Lower leg skin (tissue), 4 donors: ENCODE data around the gene PEA15. TPM values are rescaled to one million over a fixed set of nuclear protein-coding genes. Genes with fewer than 3 reads are reported as not detected.

Source experiments
- DNase-seq, 2 donors: peaks; one replicate each; pipeline ENCODE4 v3.0.0-alpha.2; 2019; ENCODE audit warnings: low spot score in 2 of 2
- H3K4me3 ChIP-seq: fragments of 200-600 bp; sonication (generic); 2 replicates; pipeline ENCODE4 v1.5.1; 2017; ENCODE audit warnings: mild to moderate bottlenecking, low read depth; ENCODE audit not compliant: poor library complexity, severe bottlenecking
- POLR2A ChIP-seq, 2 donors: fragments of 450-650 bp; IDR thresholded peaks; one replicate each; pipeline ENCODE4 v1.6.1; 2016 to 2017; ENCODE audit warnings: antibody characterized with exemption in 2 of 2, mild to moderate bottlenecking in 1 of 2, moderate library complexity in 1 of 2
- WGBS, 2 donors: methylation state at CpG; one replicate each; pipeline ENCODE4 v1.1.5; 2018; 5-methylcytosine and 5-hydroxymethylcytosine counted together
- intact Hi-C: fragments of 100-400 bp; cut with DNase I; formaldehyde crosslinking; loops from one replicate; pipeline ENCODE4 v1.15.0; 2023; ENCODE audit warnings: low total_unique reads
- total RNA-seq, 4 donors: library from RNA; depleted of rRNA; stranded (reverse); fragments of >200 nt; gene quantifications; one replicate each; pipeline ENCODE4 v1.1.0, GENCODE V29; 2016
- TF ChIP-seq, protein P1 (sequence below), 3 donors: fragments of 450-650 bp; IDR thresholded peaks; one replicate each; pipeline ENCODE4 v1.5.1; 2016; ENCODE audit warnings: antibody characterized with exemption in 3 of 3, mild to moderate bottlenecking in 3 of 3, moderate library complexity in 2 of 3

PEA15 gene
- total RNA-seq, 4 donors from 2014 or later, result 50.7 to 76.6 (median 60.1) TPM

DNA sequence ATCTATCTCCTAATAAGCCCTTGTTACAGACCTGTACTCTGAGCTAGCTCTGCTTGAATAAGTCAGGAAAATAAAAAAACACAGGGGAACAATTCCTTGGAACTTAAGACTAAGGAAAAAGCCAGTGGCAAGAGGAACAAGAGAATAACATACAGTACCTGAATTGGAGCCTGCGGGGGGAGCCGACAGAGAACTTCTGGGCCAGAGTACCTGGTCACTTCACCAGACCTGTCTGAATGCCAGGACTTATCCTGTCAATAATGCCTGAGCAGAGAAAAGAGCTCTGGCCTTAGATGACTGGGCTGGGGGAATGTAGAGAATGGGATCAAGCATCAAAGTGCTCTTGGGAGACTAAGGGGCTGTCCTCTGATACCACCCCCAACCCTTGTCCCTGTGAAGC, 15.1 kb downstream of the PEA15 start:
- H3K4me3 ChIP-seq, result no peak overlapping the region
- TF ChIP-seq, protein P1, sequence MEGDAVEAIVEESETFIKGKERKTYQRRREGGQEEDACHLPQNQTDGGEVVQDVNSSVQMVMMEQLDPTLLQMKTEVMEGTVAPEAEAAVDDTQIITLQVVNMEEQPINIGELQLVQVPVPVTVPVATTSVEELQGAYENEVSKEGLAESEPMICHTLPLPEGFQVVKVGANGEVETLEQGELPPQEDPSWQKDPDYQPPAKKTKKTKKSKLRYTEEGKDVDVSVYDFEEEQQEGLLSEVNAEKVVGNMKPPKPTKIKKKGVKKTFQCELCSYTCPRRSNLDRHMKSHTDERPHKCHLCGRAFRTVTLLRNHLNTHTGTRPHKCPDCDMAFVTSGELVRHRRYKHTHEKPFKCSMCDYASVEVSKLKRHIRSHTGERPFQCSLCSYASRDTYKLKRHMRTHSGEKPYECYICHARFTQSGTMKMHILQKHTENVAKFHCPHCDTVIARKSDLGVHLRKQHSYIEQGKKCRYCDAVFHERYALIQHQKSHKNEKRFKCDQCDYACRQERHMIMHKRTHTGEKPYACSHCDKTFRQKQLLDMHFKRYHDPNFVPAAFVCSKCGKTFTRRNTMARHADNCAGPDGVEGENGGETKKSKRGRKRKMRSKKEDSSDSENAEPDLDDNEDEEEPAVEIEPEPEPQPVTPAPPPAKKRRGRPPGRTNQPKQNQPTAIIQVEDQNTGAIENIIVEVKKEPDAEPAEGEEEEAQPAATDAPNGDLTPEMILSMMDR (IDR thresholded peaks at IDR 0.05), result no peak
- no peak for TF ChIP-seq POLR2A (IDR thresholded peaks at IDR 0.05)
- no peak for DNase-seq
- 81 to 96% methylated on average over 2 of the region's 2 CpGs for WGBS, 2 donors
- intact Hi-C loops, result no loop called here

DNA sequence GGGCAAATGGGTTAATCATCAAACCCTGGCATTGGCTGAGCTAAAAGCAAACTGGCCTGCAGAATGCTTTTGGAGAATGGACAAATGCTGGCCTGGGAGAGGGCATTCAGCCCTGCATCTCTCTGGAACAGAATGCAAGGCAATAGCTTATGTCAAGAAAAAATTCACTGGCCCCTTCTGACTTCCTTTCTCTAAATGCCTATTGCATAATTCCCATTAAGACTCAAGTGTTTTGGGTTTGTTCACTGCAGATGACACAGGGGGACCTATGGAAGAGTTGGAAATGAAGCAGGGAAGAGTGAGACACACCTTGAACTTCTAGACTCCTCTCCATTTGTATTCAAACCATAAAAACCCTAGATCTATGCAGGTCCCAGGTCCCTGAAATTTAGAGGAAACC, 15.9 kb downstream of the PEA15 start:
- intact Hi-C loops, result no loop called here
- no peak overlapping the region for H3K4me3 ChIP-seq
- no peak for TF ChIP-seq POLR2A (IDR thresholded peaks at IDR 0.05)
- TF ChIP-seq, protein P1 (IDR thresholded peaks at IDR 0.05), result no peak
- DNase-seq, result no peak

DNA sequence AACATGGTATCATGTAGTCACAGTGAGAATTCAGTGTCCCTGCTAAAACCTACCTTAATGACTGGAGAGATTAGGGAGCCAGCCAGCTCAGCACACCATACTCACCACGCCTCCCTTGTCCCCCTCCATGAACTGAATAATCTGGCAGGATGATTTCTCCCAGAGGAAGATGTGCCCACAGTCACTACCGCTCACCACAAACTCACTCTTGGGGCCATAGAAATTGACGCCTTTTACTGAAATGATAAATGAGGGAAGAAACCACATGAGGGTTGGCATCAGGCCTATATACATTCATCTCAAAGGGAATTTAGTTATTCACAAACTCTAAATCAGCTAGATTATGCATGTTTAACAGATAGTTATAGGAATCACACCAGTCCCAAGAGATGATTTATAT, 17.4 kb downstream of the PEA15 start:
- DNase-seq, result no peak
- intact Hi-C loops, result no loop called here
- TF ChIP-seq, protein P1 (IDR thresholded peaks at IDR 0.05), result no peak
- TF ChIP-seq POLR2A (IDR thresholded peaks at IDR 0.05), result no peak
- H3K4me3 ChIP-seq, result no peak overlapping the region
- 75 to 79% methylated on average over 3 of the region's 3 CpGs for WGBS, 2 donors

DNA sequence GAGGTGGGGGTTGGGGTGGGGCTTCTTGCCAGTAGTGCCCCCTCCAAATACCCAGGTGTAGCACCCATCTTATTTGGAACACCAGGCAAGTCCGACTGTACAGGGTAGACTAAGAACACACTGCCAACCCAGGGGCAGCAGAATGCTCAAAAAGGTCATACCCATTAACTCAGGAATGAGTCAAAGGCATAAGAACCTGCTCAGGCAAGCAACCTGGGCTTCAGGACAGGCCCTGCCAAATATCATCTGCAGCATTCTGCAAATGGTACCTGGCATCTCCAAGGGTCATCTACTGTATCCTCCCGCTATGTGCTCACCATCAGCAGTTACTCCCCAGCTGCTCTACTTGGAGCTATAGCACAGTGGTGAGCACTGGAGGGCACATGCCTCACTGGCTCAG, 19.4 kb downstream of the PEA15 start:
- H3K4me3 ChIP-seq, result no peak overlapping the region
- DNase-seq, result no peak
- WGBS, 2 donors, result 72 to 79% methylated on average over 2 of the region's 2 CpGs
- TF ChIP-seq, protein P1 (IDR thresholded peaks at IDR 0.05), result no peak
- TF ChIP-seq POLR2A (IDR thresholded peaks at IDR 0.05), result no peak
- intact Hi-C loops, result no loop called here

DNA sequence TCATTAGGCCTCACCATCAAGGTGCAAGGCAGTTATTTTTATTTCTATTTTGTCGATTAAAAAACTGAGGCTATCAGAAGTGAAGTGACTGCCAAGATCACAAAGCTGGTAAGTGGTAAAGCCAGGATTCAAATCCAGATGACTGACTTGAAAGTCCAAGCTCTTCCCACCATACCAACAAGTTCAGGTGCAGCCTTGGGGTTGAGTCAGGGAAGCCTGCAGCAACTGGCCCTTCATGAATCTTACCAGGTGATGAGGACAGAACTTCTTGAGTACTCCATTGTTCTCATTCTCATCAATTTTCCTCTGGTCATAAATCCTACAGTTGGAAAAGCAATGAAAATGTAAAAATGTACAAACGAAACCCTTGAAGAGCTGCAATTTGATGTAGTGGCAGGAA, 20.2 kb downstream of the PEA15 start:
- intact Hi-C loops, result no loop called here
- TF ChIP-seq, protein P1 (IDR thresholded peaks at IDR 0.05), result no peak
- no peak for TF ChIP-seq POLR2A (IDR thresholded peaks at IDR 0.05)
- no peak overlapping the region for H3K4me3 ChIP-seq
- no peak for DNase-seq
- 74 to 87% methylated on average over 2 of the region's 2 CpGs for WGBS, 2 donors

DNA sequence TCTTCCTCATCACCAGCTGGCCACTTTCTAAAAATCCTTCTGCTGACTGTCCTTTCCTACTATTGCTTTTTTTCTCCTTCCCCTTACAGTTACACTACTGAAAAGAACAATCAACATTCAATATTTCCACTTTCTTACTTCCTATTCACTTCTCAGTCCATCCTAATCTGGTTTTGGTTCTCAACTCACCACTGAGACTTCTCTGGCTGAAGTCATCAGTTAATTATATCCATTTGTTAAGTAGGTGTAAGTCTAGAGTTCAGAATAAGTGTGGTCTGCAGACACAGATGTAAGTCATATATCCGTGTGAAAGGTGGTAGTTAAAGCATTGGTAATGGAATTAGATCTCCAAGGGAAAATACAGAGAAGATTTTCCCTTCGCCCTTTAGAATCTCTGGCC, 21.4 kb downstream of the PEA15 start:
- WGBS, 2 donors, result 86 to 94% methylated on average over 2 of the region's 2 CpGs
- DNase-seq, result no peak
- intact Hi-C loops, result no loop called here
- TF ChIP-seq, protein P1 (IDR thresholded peaks at IDR 0.05), result no peak
- TF ChIP-seq POLR2A (IDR thresholded peaks at IDR 0.05), result no peak
- no peak overlapping the region for H3K4me3 ChIP-seq
